ENCODE measurements around the gene C11orf86.

DNA sequence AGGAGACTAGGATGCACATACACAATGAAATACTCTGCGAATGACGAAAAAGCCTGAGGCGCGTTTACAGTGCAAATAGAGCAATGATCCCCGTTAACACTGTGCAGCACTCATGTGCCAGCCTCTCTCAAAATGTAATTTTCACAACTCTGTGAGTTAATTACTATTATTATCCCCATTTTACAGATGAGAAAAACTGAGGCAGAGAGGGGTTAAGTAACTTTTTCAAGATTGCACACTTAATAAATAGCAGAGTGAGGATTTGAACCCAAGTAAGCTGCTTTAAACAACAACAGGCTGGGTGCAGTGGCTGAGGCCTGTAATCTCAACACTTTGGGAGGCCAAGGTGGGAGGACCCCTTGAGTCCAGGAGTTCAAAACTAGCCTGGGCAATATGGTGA, 26.2 kb downstream of the C11orf86 start:
- TF ChIP-seq POLR2AphosphoS5 (IDR thresholded peaks at IDR 0.05; ENCODE audit: low read depth, low read length): no peak
- TF ChIP-seq SIN3A (IDR thresholded peaks at IDR 0.05; ENCODE audit: borderline replicate concordance, insufficient read depth, low read length): no peak
- TF ChIP-seq, protein P1, sequence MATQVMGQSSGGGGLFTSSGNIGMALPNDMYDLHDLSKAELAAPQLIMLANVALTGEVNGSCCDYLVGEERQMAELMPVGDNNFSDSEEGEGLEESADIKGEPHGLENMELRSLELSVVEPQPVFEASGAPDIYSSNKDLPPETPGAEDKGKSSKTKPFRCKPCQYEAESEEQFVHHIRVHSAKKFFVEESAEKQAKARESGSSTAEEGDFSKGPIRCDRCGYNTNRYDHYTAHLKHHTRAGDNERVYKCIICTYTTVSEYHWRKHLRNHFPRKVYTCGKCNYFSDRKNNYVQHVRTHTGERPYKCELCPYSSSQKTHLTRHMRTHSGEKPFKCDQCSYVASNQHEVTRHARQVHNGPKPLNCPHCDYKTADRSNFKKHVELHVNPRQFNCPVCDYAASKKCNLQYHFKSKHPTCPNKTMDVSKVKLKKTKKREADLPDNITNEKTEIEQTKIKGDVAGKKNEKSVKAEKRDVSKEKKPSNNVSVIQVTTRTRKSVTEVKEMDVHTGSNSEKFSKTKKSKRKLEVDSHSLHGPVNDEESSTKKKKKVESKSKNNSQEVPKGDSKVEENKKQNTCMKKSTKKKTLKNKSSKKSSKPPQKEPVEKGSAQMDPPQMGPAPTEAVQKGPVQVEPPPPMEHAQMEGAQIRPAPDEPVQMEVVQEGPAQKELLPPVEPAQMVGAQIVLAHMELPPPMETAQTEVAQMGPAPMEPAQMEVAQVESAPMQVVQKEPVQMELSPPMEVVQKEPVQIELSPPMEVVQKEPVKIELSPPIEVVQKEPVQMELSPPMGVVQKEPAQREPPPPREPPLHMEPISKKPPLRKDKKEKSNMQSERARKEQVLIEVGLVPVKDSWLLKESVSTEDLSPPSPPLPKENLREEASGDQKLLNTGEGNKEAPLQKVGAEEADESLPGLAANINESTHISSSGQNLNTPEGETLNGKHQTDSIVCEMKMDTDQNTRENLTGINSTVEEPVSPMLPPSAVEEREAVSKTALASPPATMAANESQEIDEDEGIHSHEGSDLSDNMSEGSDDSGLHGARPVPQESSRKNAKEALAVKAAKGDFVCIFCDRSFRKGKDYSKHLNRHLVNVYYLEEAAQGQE (IDR thresholded peaks at IDR 0.05; ENCODE audit: insufficient read depth in 1 of 2, low read depth in 2 of 2, low read length in 2 of 2): no peak
- no peak for TF ChIP-seq TAF1 (IDR thresholded peaks at IDR 0.05; ENCODE audit: borderline replicate concordance, insufficient read depth, low read length)
- TF ChIP-seq FOXP2 (optimal IDR thresholded peaks at IDR 0.05; ENCODE audit: borderline replicate concordance, extremely low read depth, extremely low read length, insufficient read depth): no peak
